Breast epithelium (tissue), 4 donors: ENCODE data around the gene ADARB1. TPM values are rescaled to one million over a fixed set of nuclear protein-coding genes. Genes with fewer than 3 reads are reported as not detected.

Experiments used
- DNase-seq, 2 donors: peaks; one replicate each; pipeline ENCODE4 v3.0.0-alpha.2; 2019; ENCODE audit warnings: low spot score in 2 of 2
- H3K27ac ChIP-seq, 2 donors: fragments of 200-600 bp; sonication (generic) in 1 of 2; one replicate each; pipeline ENCODE4 v1.5.1; 2016 to 2019; ENCODE audit warnings: mild to moderate bottlenecking in 1 of 2
- H3K27me3 ChIP-seq, 2 donors: fragments of 200-600 bp; sonication (generic) in 1 of 2; one replicate each; pipeline versions ENCODE4 v1.5.1 to v1.6.0; 2017 to 2019; ENCODE audit warnings: control low read depth in 1 of 2, mild to moderate bottlenecking in 1 of 2
- H3K36me3 ChIP-seq: fragments of 200-600 bp; one replicate; pipeline ENCODE4 v1.5.1; 2019
- H3K4me1 ChIP-seq, 2 donors: fragments of 200-600 bp; sonication (generic); one replicate each; pipeline ENCODE4 v1.5.1; 2016 to 2019; ENCODE audit warnings: control low read depth in 1 of 2
- H3K4me3 ChIP-seq, 3 donors: fragments of 200-600 bp; sonication (generic); 1 replicate in 2 of 3; 2 replicates in 1 of 3; pipeline ENCODE4 v1.5.1; 2016 to 2019; ENCODE audit warnings: mild to moderate bottlenecking in 3 of 3, moderate library complexity in 2 of 3
- H3K9me3 ChIP-seq, 2 donors: fragments of 200-600 bp; sonication (generic) in 1 of 2; one replicate each; pipeline ENCODE4 v1.5.1; 2016 to 2019; ENCODE audit warnings: control low read depth in 1 of 2
- POLR2A ChIP-seq: fragments of 450-650 bp; IDR thresholded peaks from one replicate; pipeline ENCODE4 v1.6.1; 2016; ENCODE audit warnings: antibody characterized with exemption, mild to moderate bottlenecking, moderate library complexity
- POLR2AphosphoS5 ChIP-seq, 3 donors: sonication (generic); formaldehyde crosslinking; IDR thresholded peaks; one replicate each; pipeline ENCODE4 v1.6.1; 2017; ENCODE audit warnings: antibody characterized with exemption in 3 of 3
- intact Hi-C: fragments of 100-400 bp; cut with DNase I; formaldehyde crosslinking; loops from one replicate; pipeline ENCODE4 v1.15.1; 2023; ENCODE audit warnings: low total_unique reads
- total RNA-seq, 3 donors: library from RNA; depleted of rRNA; stranded (reverse); fragments of >200 nt; gene quantifications; one replicate each; pipeline ENCODE4 v1.1.0, GENCODE V29; 2016
- TF ChIP-seq, protein P1 (sequence below), 3 donors: fragments of 450-650 bp; IDR thresholded peaks; one replicate each; pipeline ENCODE4 v1.5.1; 2016 to 2017; ENCODE audit warnings: antibody characterized with exemption in 3 of 3, mild to moderate bottlenecking in 3 of 3, moderate library complexity in 3 of 3

The ADARB1 gene
- total RNA-seq, 3 donors from 2014 or later, result 19.9 to 21.3 (median 20.0) TPM

DNA sequence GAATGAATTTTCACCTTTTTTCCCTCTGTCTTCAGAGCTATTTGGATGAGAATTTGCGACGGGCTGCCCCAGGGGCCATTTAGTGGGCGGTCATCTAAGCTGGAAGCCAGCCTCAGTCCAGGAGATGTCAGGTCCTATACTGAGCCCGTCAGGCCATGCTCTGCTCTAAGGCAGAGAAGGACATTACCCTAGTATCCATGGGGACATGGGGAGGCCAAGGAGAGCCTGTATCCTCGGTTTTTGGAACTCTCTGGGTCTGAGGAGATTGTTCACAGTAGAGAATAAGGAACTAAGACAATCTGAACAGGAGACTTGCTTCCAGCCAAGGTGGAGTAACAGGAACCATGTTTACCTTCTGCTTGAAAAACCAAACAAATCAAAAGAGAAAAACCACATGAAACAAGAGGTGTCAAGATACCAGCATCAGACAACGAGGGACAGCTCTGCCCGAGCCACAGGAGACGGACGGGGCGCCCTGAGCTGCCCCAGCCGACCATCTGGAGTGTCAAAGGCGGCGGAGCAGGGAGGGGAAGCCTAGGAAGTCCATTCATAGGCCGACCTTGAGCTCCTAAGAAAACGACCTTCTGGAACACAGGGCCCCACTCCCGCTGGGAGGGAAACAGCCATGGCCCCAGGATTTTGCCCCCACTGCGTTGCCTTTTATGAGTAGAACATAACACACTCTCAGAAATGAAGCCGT is 20.0 kb upstream of the ADARB1 start:
- Histone ChIP-seq H3K27me3 (no peaks in the 10 kb centered on the region), H3K4me3 (no peak overlapping the region), H3K36me3 (no peaks in the 10 kb centered on the region), H3K9me3 (no peaks in the 10 kb centered on the region), H3K4me1 (no peaks in the 10 kb centered on the region), H3K27ac (no peak overlapping the region)
- intact Hi-C loops, result no loop called here
- TF ChIP-seq POLR2A (no peak), POLR2AphosphoS5 (IDR thresholded peaks at IDR 0.05) (no peak)
- TF ChIP-seq, protein P1, sequence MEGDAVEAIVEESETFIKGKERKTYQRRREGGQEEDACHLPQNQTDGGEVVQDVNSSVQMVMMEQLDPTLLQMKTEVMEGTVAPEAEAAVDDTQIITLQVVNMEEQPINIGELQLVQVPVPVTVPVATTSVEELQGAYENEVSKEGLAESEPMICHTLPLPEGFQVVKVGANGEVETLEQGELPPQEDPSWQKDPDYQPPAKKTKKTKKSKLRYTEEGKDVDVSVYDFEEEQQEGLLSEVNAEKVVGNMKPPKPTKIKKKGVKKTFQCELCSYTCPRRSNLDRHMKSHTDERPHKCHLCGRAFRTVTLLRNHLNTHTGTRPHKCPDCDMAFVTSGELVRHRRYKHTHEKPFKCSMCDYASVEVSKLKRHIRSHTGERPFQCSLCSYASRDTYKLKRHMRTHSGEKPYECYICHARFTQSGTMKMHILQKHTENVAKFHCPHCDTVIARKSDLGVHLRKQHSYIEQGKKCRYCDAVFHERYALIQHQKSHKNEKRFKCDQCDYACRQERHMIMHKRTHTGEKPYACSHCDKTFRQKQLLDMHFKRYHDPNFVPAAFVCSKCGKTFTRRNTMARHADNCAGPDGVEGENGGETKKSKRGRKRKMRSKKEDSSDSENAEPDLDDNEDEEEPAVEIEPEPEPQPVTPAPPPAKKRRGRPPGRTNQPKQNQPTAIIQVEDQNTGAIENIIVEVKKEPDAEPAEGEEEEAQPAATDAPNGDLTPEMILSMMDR (IDR thresholded peaks at IDR 0.05), result no peak
- DNase-seq, result peak in 1 of 2 donors; percentile 28

DNA sequence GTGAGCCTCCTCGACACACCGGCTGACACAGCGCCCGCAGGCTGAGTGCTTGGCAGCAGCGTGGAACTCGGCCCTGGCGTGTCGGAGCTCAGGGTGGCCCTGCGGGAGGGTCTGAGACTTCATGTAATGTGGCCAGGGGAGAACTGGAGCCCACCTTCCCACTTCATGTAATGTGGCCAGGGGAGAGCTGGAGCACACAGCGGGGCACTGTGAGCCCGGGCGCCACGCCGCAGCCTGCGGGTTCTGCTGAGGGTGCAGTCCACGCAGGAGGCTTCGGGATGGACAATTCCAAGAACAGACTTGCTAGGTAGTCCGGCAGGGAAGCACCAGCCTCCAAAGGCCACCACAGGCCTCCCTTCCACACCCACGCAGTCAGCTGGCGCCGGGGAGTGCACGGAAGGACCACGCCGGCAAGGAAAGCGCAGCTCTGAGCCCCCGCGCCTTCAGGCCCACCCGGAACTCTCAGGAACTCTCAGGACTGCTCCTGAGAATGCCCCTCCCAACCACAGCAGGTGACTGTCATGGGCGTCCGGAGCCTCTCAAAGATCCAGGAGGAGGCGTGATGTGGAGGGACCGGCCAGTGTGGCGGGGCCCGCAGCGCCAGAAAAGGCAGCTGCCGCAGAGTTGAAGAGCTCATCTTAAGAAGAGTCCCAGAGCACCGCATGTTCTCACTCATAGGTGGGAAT is 19.3 kb upstream of the ADARB1 start:
- no peaks in the 10 kb centered on the region for H3K9me3 ChIP-seq
- H3K27ac ChIP-seq, result no peak overlapping the region
- peak in 1 of 2 donors; percentile 53 for DNase-seq
- intact Hi-C loops, result no loop called here
- no peaks in the 10 kb centered on the region for H3K27me3 ChIP-seq
- H3K4me1 ChIP-seq, result no peaks in the 10 kb centered on the region
- H3K36me3 ChIP-seq, result no peaks in the 10 kb centered on the region
- H3K4me3 ChIP-seq, result no peak overlapping the region
- TF ChIP-seq POLR2AphosphoS5 (IDR thresholded peaks at IDR 0.05) (no peak), POLR2A (no peak)
- TF ChIP-seq, protein P1 (IDR thresholded peaks at IDR 0.05), result no peak

DNA sequence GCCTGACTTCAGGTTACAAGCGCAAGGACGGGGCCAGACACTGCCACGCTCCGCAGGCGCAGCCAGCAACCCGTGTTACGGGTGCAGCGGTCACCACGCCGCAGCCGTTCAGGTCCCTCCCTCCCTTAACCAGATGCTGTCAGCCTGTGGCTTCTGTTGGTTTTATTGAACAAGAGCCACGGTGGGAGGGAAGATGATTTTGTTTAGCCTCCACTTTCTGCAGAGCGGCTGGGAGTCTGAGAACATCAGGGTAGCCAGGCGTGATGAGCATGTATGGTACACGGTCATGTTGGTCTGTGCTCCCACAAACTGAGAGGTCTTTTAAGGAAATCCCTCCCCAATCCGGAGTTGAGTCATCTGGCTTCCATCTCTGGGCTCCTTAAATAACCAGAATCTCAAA is 18.5 kb upstream of the ADARB1 start:
- intact Hi-C loops, result no loop called here
- H3K27me3 ChIP-seq, result no peaks in the 10 kb centered on the region
- no peak for DNase-seq
- H3K4me3 ChIP-seq, result no peak overlapping the region
- no peaks in the 10 kb centered on the region for H3K4me1 ChIP-seq
- no peak for TF ChIP-seq POLR2A
- TF ChIP-seq, protein P1 (IDR thresholded peaks at IDR 0.05), result no peak
- TF ChIP-seq POLR2AphosphoS5 (IDR thresholded peaks at IDR 0.05), result no peak
- H3K27ac ChIP-seq, result no peak overlapping the region
- H3K9me3 ChIP-seq, result no peaks in the 10 kb centered on the region
- no peaks in the 10 kb centered on the region for H3K36me3 ChIP-seq

DNA sequence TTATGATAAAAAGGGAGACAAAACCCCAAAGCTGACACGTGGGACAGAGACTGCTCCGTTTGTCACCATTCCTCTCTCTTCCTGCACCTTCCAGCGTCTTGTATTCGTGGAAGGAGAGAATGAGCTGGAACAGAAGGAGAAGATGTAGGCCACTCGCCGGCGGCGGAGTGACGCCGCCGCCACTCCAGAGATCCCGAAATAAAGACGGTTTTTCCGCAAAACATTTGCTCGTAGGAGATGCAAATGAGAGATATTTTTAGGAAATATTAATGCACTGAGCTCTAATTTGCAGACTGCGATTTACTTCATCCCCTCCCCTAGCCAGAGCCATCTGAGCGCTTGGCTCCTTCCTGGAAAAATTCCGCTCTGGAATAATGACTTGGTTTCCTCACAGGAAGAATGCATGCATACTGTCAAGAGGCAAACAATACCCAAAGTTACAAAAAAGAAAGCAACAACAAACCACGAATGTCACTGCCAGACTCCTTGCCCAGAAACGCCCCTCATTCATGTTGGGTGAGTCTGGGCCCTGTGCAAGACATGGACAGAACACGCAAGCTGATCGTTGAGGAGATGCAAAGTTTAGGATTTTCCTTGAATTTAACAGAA is 18.0 kb upstream of the ADARB1 start:
- DNase-seq, result no peak
- Histone ChIP-seq H3K4me3 (no peak overlapping the region), H3K27me3 (no peaks in the 10 kb centered on the region), H3K36me3 (no peaks in the 10 kb centered on the region), H3K4me1 (no peaks in the 10 kb centered on the region), H3K9me3 (no peaks in the 10 kb centered on the region), H3K27ac (no peak overlapping the region)
- TF ChIP-seq, protein P1 (IDR thresholded peaks at IDR 0.05), result no peak
- TF ChIP-seq POLR2AphosphoS5 (IDR thresholded peaks at IDR 0.05) (no peak), POLR2A (no peak)
- intact Hi-C loops, result no loop called here
